ENCODE results near the gene CAMTA1. TPM values are rescaled to one million over a fixed set of nuclear protein-coding genes. Genes with fewer than 3 reads are reported as not detected.

Gene CAMTA1
- total RNA-seq, 5 donors from 2014 or later (not counting 1 experiment from before 2014, with no cell fraction given): 29.7 to 37.4 (median 34.6) TPM

- Mint-ChIP-seq H3K27me3 (peaks cover 9 to 11% of the 10 kb centered on the region in 2 donors), H3K27ac (no peak overlapping the region), H3K4me1 (no peaks in the 10 kb centered on the region), H3K9me3 (no peaks in the 10 kb centered on the region), H3K4me3 (no peak overlapping the region), H3K36me3 (no peaks in the 10 kb centered on the region)
- no peak for ATAC-seq (replicated peaks in 1 of 4)
- H3K27ac ChIP-seq (ENCODE audit: low read length): no peak overlapping the region
- no peaks in the 10 kb centered on the region for H3K36me3 ChIP-seq (ENCODE audit: control insufficient read depth in 2 of 2, extremely low read depth in 1 of 2, insufficient read depth in 1 of 2, low read length in 1 of 2)
- H3K4me3 ChIP-seq (ENCODE audit: control insufficient read depth in 1 of 2, extremely low read depth in 1 of 2, low read length in 1 of 2): no peak overlapping the region
- ChIA-PET POLR2A (no interaction called here), CTCF (interaction anchor here in 1 of 2 donors (0.6 kb wide), 1 partner anchor 134 kb away, joined by 3 read pairs; no protein-coding TSS in a partner anchor)
- no peaks in the 10 kb centered on the region for H3K9me3 ChIP-seq
- H3K4me1 ChIP-seq (ENCODE audit: control insufficient read depth in 1 of 2, extremely low read depth in 1 of 2, insufficient read depth in 2 of 2, low read length in 2 of 2): no peaks in the 10 kb centered on the region
- 89% methylated on average over 4 of the region's 6 CpGs for WGBS (ENCODE audit: insufficient coverage)
- H3K27me3 ChIP-seq (replicated peaks in 1 of 2; ENCODE audit: control insufficient read depth in 2 of 2, extremely low read depth in 1 of 2, insufficient read depth in 2 of 2, low read length in 1 of 2): peaks cover 0 to 11% of the 10 kb centered on the region in 2 experiments
- no peak for DNase-seq
Measured at GRCh38 chr1:6762060-6762459, 23.2 kb upstream of the CAMTA1 start.

DNA sequence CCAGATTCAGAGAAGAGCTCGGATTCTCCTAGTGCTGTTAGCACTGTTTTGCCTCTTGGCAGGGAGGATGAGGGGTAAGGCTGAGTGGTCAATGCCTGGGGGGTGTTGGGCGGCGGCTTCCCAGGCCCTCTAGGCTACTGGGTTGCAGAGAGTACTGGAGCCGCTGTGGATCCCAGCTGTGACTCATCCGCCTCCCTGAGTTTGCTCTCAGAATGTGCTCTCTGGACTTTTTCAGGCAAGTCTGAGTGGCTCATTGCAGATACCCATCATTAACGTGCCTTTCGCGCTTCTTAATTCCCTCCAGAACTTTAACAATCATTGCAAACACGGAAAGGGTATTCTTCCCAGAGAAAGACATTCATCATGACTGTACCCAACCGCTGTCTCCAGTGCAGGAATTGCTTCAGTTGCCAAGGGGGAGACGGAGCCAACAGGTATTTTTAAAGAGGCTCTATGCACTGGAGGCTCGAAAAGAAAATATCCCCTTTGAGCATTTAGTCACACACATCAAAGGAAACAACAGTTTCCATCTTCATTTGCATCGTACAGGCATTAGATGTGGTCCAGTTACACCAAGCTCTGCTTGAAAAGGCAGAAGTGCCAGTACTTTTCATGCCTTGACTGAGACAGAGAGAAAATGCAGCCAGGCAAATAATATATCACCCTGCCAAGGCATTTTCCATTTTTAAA, 14.4 kb upstream of the CAMTA1 start:
- ATAC-seq (replicated peaks in 1 of 4) (no peak), DNase-seq (no peak)
- Mint-ChIP-seq H3K9me3 (no peaks in the 10 kb centered on the region), H3K36me3 (no peaks in the 10 kb centered on the region), H3K4me1 (no peaks in the 10 kb centered on the region), H3K4me3 (no peak overlapping the region), H3K27ac (no peak overlapping the region), H3K27me3 (peaks cover 18% of the 10 kb centered on the region in 2 donors)
- peaks cover 0 to 21% of the 10 kb centered on the region in 2 experiments for H3K27me3 ChIP-seq (replicated peaks in 1 of 2; ENCODE audit: control insufficient read depth in 2 of 2, extremely low read depth in 1 of 2, insufficient read depth in 2 of 2, low read length in 1 of 2)
- no peaks in the 10 kb centered on the region for H3K4me1 ChIP-seq (ENCODE audit: control insufficient read depth in 1 of 2, extremely low read depth in 1 of 2, insufficient read depth in 2 of 2, low read length in 2 of 2)
- H3K9me3 ChIP-seq: no peaks in the 10 kb centered on the region
- WGBS (ENCODE audit: insufficient coverage): 59% methylated on average over 13 of the region's 13 CpGs
- H3K36me3 ChIP-seq (ENCODE audit: control insufficient read depth in 2 of 2, extremely low read depth in 1 of 2, insufficient read depth in 1 of 2, low read length in 1 of 2): no peaks in the 10 kb centered on the region
- H3K4me3 ChIP-seq (ENCODE audit: control insufficient read depth in 1 of 2, extremely low read depth in 1 of 2, low read length in 1 of 2): no peak overlapping the region
- ChIA-PET CTCF (interaction anchor here in 1 of 2 donors (0.6 kb wide), 1 partner anchor 51 kb away, joined by 3 read pairs; no protein-coding TSS in a partner anchor), POLR2A (no interaction called here)
- no peak overlapping the region for H3K27ac ChIP-seq (ENCODE audit: low read length)

- Mint-ChIP-seq H3K36me3 (no peaks in the 10 kb centered on the region), H3K27ac (no peak overlapping the region), H3K4me3 (no peak overlapping the region), H3K9me3 (peaks cover 0 to 3% (median 2%) of the 10 kb centered on the region in 3 donors), H3K4me1 (no peaks in the 10 kb centered on the region), H3K27me3 (peaks cover 21% of the 10 kb centered on the region in 2 donors)
- no peak for DNase-seq
- 77% methylated on average over 7 of the region's 7 CpGs for WGBS (ENCODE audit: insufficient coverage)
- Histone ChIP-seq H3K27ac (ENCODE audit: low read length) (no peak overlapping the region), H3K9me3 (no peaks in the 10 kb centered on the region), H3K4me1 (ENCODE audit: control insufficient read depth in 1 of 2, extremely low read depth in 1 of 2, insufficient read depth in 2 of 2, low read length in 2 of 2) (no peaks in the 10 kb centered on the region), H3K36me3 (ENCODE audit: control insufficient read depth in 2 of 2, extremely low read depth in 1 of 2, insufficient read depth in 1 of 2, low read length in 1 of 2) (no peaks in the 10 kb centered on the region), H3K27me3 (replicated peaks in 1 of 2; ENCODE audit: control insufficient read depth in 2 of 2, extremely low read depth in 1 of 2, insufficient read depth in 2 of 2, low read length in 1 of 2) (peaks cover 0 to 25% of the 10 kb centered on the region in 2 experiments), H3K4me3 (ENCODE audit: control insufficient read depth in 1 of 2, extremely low read depth in 1 of 2, low read length in 1 of 2) (no peak overlapping the region)
- CTCF ChIA-PET: interaction anchor here in 1 of 2 donors (0.6 kb wide), 1 partner anchor 52 kb away, joined by 3 read pairs; no protein-coding TSS in a partner anchor
- POLR2A ChIA-PET: no interaction called here
- no peak for ATAC-seq (replicated peaks in 1 of 4)
Measured at GRCh38 chr1:6771441-6771769, 13.8 kb upstream of the CAMTA1 start.

- H3K4me3 Mint-ChIP-seq: no peak overlapping the region
- ChIA-PET CTCF (no interaction called here), POLR2A (interaction anchor here in 1 of 2 donors (0.7 kb wide), 1 partner anchor 942 kb away, joined by 3 read pairs; no protein-coding TSS in a partner anchor)
- Histone ChIP-seq H3K36me3 (ENCODE audit: control insufficient read depth in 2 of 2, extremely low read depth in 1 of 2, insufficient read depth in 1 of 2, low read length in 1 of 2) (no peaks in the 10 kb centered on the region), H3K9me3 (no peaks in the 10 kb centered on the region), H3K4me1 (ENCODE audit: control insufficient read depth in 1 of 2, extremely low read depth in 1 of 2, insufficient read depth in 2 of 2, low read length in 2 of 2) (peaks cover 0 to 3% of the 10 kb centered on the region in 2 experiments), H3K27me3 (replicated peaks in 1 of 2; ENCODE audit: control insufficient read depth in 2 of 2, extremely low read depth in 1 of 2, insufficient read depth in 2 of 2, low read length in 1 of 2) (peaks cover 0 to 21% of the 10 kb centered on the region in 2 experiments), H3K27ac (ENCODE audit: low read length) (no peak overlapping the region), H3K4me3 (ENCODE audit: control insufficient read depth in 1 of 2, extremely low read depth in 1 of 2, low read length in 1 of 2) (no peak overlapping the region)
- H3K27me3 Mint-ChIP-seq: peaks cover 18 to 27% of the 10 kb centered on the region in 2 donors
- DNase-seq (no peak), ATAC-seq (replicated peaks in 1 of 4) (no peak)
- 80% methylated on average over 1 of the region's 1 CpG for WGBS (ENCODE audit: insufficient coverage)
- H3K36me3 Mint-ChIP-seq: no peaks in the 10 kb centered on the region
- no peak overlapping the region for H3K27ac Mint-ChIP-seq
- peaks cover 0 to 7% (median 0%) of the 10 kb centered on the region in 3 donors for H3K4me1 Mint-ChIP-seq
- H3K9me3 Mint-ChIP-seq: peaks cover 0 to 3% (median 2%) of the 10 kb centered on the region in 3 donors
Measured at GRCh38 chr1:6774381-6774780, 10.9 kb upstream of the CAMTA1 start.

DNA sequence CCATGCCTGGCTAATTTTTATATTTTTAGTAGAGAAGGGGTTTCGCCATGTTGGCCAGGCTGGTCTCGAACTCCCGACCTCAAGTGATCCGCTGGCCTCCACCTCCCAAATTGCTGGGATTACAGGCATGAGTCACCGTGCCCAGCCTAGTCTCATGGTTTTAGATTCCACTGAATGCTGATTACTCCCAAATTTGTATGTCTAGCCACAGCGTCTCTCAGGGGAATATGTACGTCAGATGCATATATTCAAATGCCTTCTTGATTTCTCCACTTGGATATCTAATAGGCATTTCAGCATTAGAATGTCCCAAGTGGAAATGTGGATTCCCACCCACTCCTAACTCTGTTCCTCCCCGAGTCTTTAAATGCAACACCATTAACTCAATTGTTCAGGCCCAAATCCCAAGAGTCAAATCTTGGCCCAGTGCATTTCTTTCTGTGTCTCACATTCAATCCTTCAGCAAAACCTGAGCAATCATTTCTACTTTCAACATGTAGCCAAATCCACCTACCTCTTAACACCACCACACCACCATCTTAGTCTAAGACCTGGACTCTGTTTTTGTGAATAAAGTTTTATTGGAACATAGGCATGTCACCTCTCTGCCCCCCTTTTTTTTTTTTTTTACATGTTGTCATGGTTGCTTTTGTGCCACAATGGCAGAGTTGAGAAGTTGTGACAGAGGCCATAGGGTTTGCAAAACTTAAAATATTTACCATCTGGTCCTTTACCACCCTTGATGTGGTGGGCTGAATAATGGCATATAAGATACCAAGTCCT, 9.8 kb upstream of the CAMTA1 start:
- Mint-ChIP-seq H3K4me1 (peaks cover 0 to 7% (median 0%) of the 10 kb centered on the region in 3 donors), H3K9me3 (peaks cover 0 to 3% (median 2%) of the 10 kb centered on the region in 3 donors), H3K36me3 (no peaks in the 10 kb centered on the region), H3K27ac (no peak overlapping the region), H3K27me3 (peaks cover 16 to 25% of the 10 kb centered on the region in 2 donors), H3K4me3 (no peak overlapping the region)
- peaks cover 0 to 14% of the 10 kb centered on the region in 2 experiments for H3K27me3 ChIP-seq (replicated peaks in 1 of 2; ENCODE audit: control insufficient read depth in 2 of 2, extremely low read depth in 1 of 2, insufficient read depth in 2 of 2, low read length in 1 of 2)
- peaks cover 0 to 3% of the 10 kb centered on the region in 2 experiments for H3K4me1 ChIP-seq (ENCODE audit: control insufficient read depth in 1 of 2, extremely low read depth in 1 of 2, insufficient read depth in 2 of 2, low read length in 2 of 2)
- 96% methylated on average over 7 of the region's 8 CpGs for whole genome bisulfite sequencing (ENCODE audit: insufficient coverage)
- no peak overlapping the region for H3K27ac ChIP-seq (ENCODE audit: low read length)
- POLR2A ChIA-PET: no interaction called here
- H3K4me3 ChIP-seq (ENCODE audit: control insufficient read depth in 1 of 2, extremely low read depth in 1 of 2, low read length in 1 of 2): no peak overlapping the region
- H3K36me3 ChIP-seq (ENCODE audit: control insufficient read depth in 2 of 2, extremely low read depth in 1 of 2, insufficient read depth in 1 of 2, low read length in 1 of 2): no peaks in the 10 kb centered on the region
- CTCF ChIA-PET: no interaction called here
- ATAC-seq (replicated peaks in 1 of 4) (no peak), DNase-seq (no peak)
- no peaks in the 10 kb centered on the region for H3K9me3 ChIP-seq

DNA sequence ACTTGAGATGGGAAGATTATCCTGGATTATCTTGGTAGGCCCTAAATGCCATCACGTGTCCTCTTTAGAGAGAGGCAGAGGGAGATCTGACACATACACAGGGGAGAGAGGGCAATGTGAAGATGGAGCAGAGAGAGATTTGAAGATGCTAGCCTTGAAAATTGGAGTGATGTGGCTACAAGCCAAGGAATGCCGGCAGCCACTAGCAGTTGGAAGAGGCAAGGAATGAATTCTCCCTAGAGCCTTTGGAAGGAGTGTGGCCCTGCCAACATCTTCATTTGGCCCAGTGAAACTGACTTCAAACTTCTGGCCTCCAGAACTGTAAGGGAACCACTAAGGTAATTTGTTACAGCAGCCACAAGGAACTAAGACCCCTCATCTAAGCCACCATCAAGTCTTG, 8.9 kb upstream of the CAMTA1 start:
- ChIA-PET POLR2A (no interaction called here), CTCF (no interaction called here)
- H3K27me3 Mint-ChIP-seq: peaks cover 11 to 19% of the 10 kb centered on the region in 2 donors
- ATAC-seq (replicated peaks in 1 of 4) (no peak), DNase-seq (no peak)
- no peak overlapping the region for H3K4me3 ChIP-seq (ENCODE audit: control insufficient read depth in 1 of 2, extremely low read depth in 1 of 2, low read length in 1 of 2)
- peaks cover 0 to 10% of the 10 kb centered on the region in 2 experiments for H3K27me3 ChIP-seq (replicated peaks in 1 of 2; ENCODE audit: control insufficient read depth in 2 of 2, extremely low read depth in 1 of 2, insufficient read depth in 2 of 2, low read length in 1 of 2)
- no peak overlapping the region for H3K27ac ChIP-seq (ENCODE audit: low read length)
- H3K4me1 ChIP-seq (ENCODE audit: control insufficient read depth in 1 of 2, extremely low read depth in 1 of 2, insufficient read depth in 2 of 2, low read length in 2 of 2): peaks cover 0 to 3% of the 10 kb centered on the region in 2 experiments
- WGBS (ENCODE audit: insufficient coverage): 88% methylated on average over 1 of the region's 2 CpGs
- no peak overlapping the region for H3K4me3 Mint-ChIP-seq
- no peaks in the 10 kb centered on the region for H3K9me3 ChIP-seq
- H3K36me3 ChIP-seq (ENCODE audit: control insufficient read depth in 2 of 2, extremely low read depth in 1 of 2, insufficient read depth in 1 of 2, low read length in 1 of 2): no peaks in the 10 kb centered on the region
- peaks cover 0 to 3% (median 2%) of the 10 kb centered on the region in 3 donors for H3K9me3 Mint-ChIP-seq
- no peak overlapping the region for H3K27ac Mint-ChIP-seq
- no peaks in the 10 kb centered on the region for H3K36me3 Mint-ChIP-seq
- H3K4me1 Mint-ChIP-seq: peaks cover 0 to 7% (median 0%) of the 10 kb centered on the region in 3 donors

Data from T-cell (primary cell).